MCF 10A (cell line): ENCODE results near the gene SASH1. TPM values are rescaled to one million over a fixed set of nuclear protein-coding genes. Genes with fewer than 3 reads are reported as not detected.

Source experiments
- BruUV-seq: library from RNA; stranded (reverse); fragments of 400-500 nt; replicated peaks from 2 replicates; lab custom pipeline; 2021; lab: Mats Ljungman, UMichigan
- CTCF ChIA-PET: fragments of 300-600 bp; sonication (Branson Sonifier 250); formaldehyde crosslinking; extraction: SDS; loops from one replicate; lab custom pipeline; 2021; ENCODE audit warnings: antibody characterized with exemption, inconsistent platforms; lab: Yijun Ruan, JAX
- POLR2A ChIA-PET: fragments of 300-600, 350-650 bp; sonication (Branson Sonifier 250); formaldehyde crosslinking; extraction: SDS; loops from one replicate; lab custom pipeline; 2020; ENCODE audit warnings: antibody characterized with exemption, inconsistent platforms; lab: Yijun Ruan, JAX
- DNase-seq: peaks from one replicate; pipeline ENCODE4 v3.0.0-alpha.2; 2018; ENCODE audit not compliant: unreplicated experiment
- H3K27ac Mint-ChIP-seq: one replicate; pipeline ENCODE4 v1.8.0; 2022; ENCODE audit warnings: mild to moderate bottlenecking, low read depth, mixed read lengths; ENCODE audit not compliant: unreplicated experiment
- H3K27me3 Mint-ChIP-seq: one replicate; pipeline ENCODE4 v1.8.0; 2022; ENCODE audit warnings: mixed read lengths; ENCODE audit not compliant: insufficient read depth, unreplicated experiment
- H3K36me3 Mint-ChIP-seq: one replicate; pipeline ENCODE4 v1.8.0; 2022; ENCODE audit warnings: mild to moderate bottlenecking, moderate library complexity, mixed read lengths; ENCODE audit not compliant: insufficient read depth, unreplicated experiment
- H3K4me1 Mint-ChIP-seq: one replicate; pipeline ENCODE4 v1.8.0; 2022; ENCODE audit warnings: mixed read lengths; ENCODE audit not compliant: insufficient read depth, unreplicated experiment
- H3K4me3 Mint-ChIP-seq: one replicate; pipeline ENCODE4 v1.8.0; 2022; ENCODE audit warnings: mild to moderate bottlenecking, moderate library complexity, mixed read lengths; ENCODE audit not compliant: unreplicated experiment
- H3K9me3 Mint-ChIP-seq: one replicate; pipeline ENCODE4 v1.8.0; 2022; ENCODE audit warnings: mixed read lengths; ENCODE audit not compliant: unreplicated experiment
- CTCF ChIP-seq: fragments of 200-600 bp; IDR thresholded peaks from one replicate; pipeline ENCODE4 v1.8.0; 2022; ENCODE audit warnings: antibody characterized with exemption, mild to moderate bottlenecking; ENCODE audit not compliant: unreplicated experiment
- intact Hi-C: fragments of 100-400 bp; cut with micrococcal nuclease; formaldehyde crosslinking; loops from 2 replicates; pipeline ENCODE4 v1.14.1; 2022
- total RNA-seq: library from RNA; stranded (reverse); gene quantifications from 2 replicates; pipeline ENCODE4 v1.2.3, GENCODE V29; 2022

SASH1 gene
- total RNA-seq, 1 experiment from 2014 or later: 18.4 TPM

GRCh38 chr6:148295261-148295887 is 47.3 kb upstream of the SASH1 start:
- ChIA-PET POLR2A (no interaction called here), CTCF (interaction anchor here (0.5 to 0.7 kb wide), 4 partner anchors 45 to 321 kb away, joined by 3 to 4 read pairs (median 4); no protein-coding TSS in a partner anchor)
- Mint-ChIP-seq H3K4me1 (no peaks in the 10 kb centered on the region), H3K27me3 (no peaks in the 10 kb centered on the region), H3K4me3 (no peak overlapping the region), H3K36me3 (no peaks in the 10 kb centered on the region), H3K9me3 (no peaks in the 10 kb centered on the region), H3K27ac (no peak overlapping the region)
- no peak for TF ChIP-seq CTCF
- no peak for DNase-seq
- intact Hi-C loops: no loop called here
- no TSS peak for BruUV-seq

GRCh38 chr6:148296771-148297170 is 45.9 kb upstream of the SASH1 start:
- Mint-ChIP-seq H3K27me3 (no peaks in the 10 kb centered on the region), H3K36me3 (no peaks in the 10 kb centered on the region), H3K4me3 (no peak overlapping the region), H3K27ac (no peak overlapping the region), H3K9me3 (no peaks in the 10 kb centered on the region), H3K4me1 (no peaks in the 10 kb centered on the region)
- POLR2A ChIA-PET: interaction anchor here (0.8 kb wide), 1 partner anchor 13 kb away, joined by 3 read pairs; no protein-coding TSS in a partner anchor
- TF ChIP-seq CTCF: no peak
- intact Hi-C loops: no loop called here
- no TSS peak for BruUV-seq
- CTCF ChIA-PET: no interaction called here
- no peak for DNase-seq

GRCh38 chr6:148298683-148299082 is 44.0 kb upstream of the SASH1 start:
- Mint-ChIP-seq H3K36me3 (no peaks in the 10 kb centered on the region), H3K4me1 (no peaks in the 10 kb centered on the region), H3K9me3 (no peaks in the 10 kb centered on the region), H3K27ac (no peak overlapping the region), H3K4me3 (no peak overlapping the region), H3K27me3 (no peaks in the 10 kb centered on the region)
- no peak for DNase-seq
- intact Hi-C loops: no loop called here
- ChIA-PET CTCF (no interaction called here), POLR2A (no interaction called here)
- BruUV-seq: no TSS peak
- TF ChIP-seq CTCF: no peak

- ChIA-PET CTCF (no interaction called here), POLR2A (no interaction called here)
- Mint-ChIP-seq H3K27ac (no peak overlapping the region), H3K9me3 (no peaks in the 10 kb centered on the region), H3K4me1 (no peaks in the 10 kb centered on the region), H3K36me3 (no peaks in the 10 kb centered on the region), H3K27me3 (no peaks in the 10 kb centered on the region), H3K4me3 (no peak overlapping the region)
- TF ChIP-seq CTCF: no peak
- BruUV-seq: no TSS peak
- DNase-seq: no peak
- intact Hi-C loops: no loop called here
These were observed 39.0 kb upstream of the SASH1 start for GRCh38 chr6:148303616-148304015.
